Lower leg skin (tissue), 3 donors: Measurements from ENCODE around the gene ISM2.

ENCODE experiments used
- CTCF ChIP-seq, 3 donors: fragments of 450-650 bp; IDR thresholded peaks; one replicate each; pipeline ENCODE4 v1.5.1; 2016; ENCODE audit warnings: antibody characterized with exemption in 3 of 3, mild to moderate bottlenecking in 3 of 3, moderate library complexity in 2 of 3
- POLR2A ChIP-seq, 2 donors: fragments of 450-650 bp; IDR thresholded peaks; one replicate each; pipeline ENCODE4 v1.6.1; 2016 to 2017; ENCODE audit warnings: antibody characterized with exemption in 2 of 2, mild to moderate bottlenecking in 1 of 2, moderate library complexity in 1 of 2

- TF ChIP-seq CTCF (IDR thresholded peaks at IDR 0.05): no peak
- TF ChIP-seq POLR2A (IDR thresholded peaks at IDR 0.05): no peak
Measured at GRCh38 chr14:77458249-77458950, 40.2 kb downstream of the ISM2 start.
